Neuronal stem cell (in vitro differentiated cells): Measurements from ENCODE around the gene MCC.
"Not testable (repeated sequence)": the region's sequence is repeated elsewhere in the genome, so short reads cannot be mapped to it uniquely, and the experiment has no call there.

ENCODE experiments used
- DNase-seq: peaks from one replicate; pipeline ENCODE4 v3.0.0-alpha.2; 2013; ENCODE audit warnings: low spot score
- H2AFZ ChIP-seq: one replicate; pipeline ENCODE4 v1.6.1; 2013; ENCODE audit warnings: mild to moderate bottlenecking, low read length, inconsistent platforms
- H2AK5ac ChIP-seq: 2 replicates; pipeline ENCODE4 v1.6.1; 2013; ENCODE audit warnings: low read depth, mild to moderate bottlenecking, inconsistent platforms, low read length, moderate library complexity, mixed read lengths
- H2BK120ac ChIP-seq: 2 replicates; pipeline ENCODE4 v1.6.1; 2013; ENCODE audit warnings: low read depth, mild to moderate bottlenecking, inconsistent platforms, low read length, moderate library complexity, mixed read lengths
- H2BK12ac ChIP-seq: one replicate; pipeline ENCODE4 v1.6.1; 2013; ENCODE audit warnings: low read length, inconsistent platforms
- H2BK15ac ChIP-seq: 2 replicates; pipeline ENCODE4 v1.6.1; 2013; ENCODE audit warnings: mild to moderate bottlenecking, low read length, inconsistent platforms, mixed read lengths
- H2BK5ac ChIP-seq: one replicate; pipeline ENCODE4 v1.6.1; 2013; ENCODE audit warnings: inconsistent platforms, mild to moderate bottlenecking, low read length, moderate library complexity
- H3K14ac ChIP-seq: one replicate; pipeline ENCODE4 v1.6.1; 2013; ENCODE audit warnings: low read length, inconsistent platforms
- H3K18ac ChIP-seq: 2 replicates; pipeline ENCODE4 v1.6.1; 2013; ENCODE audit warnings: low read length, inconsistent platforms
- H3K23ac ChIP-seq: 2 replicates; pipeline ENCODE4 v1.6.1; 2013; ENCODE audit warnings: low read depth, mild to moderate bottlenecking, mixed read lengths, low read length, inconsistent platforms; ENCODE audit not compliant: poor library complexity
- H3K27ac ChIP-seq: replicated peaks from 3 replicates; pipeline ENCODE4 v1.5.1; 2013; ENCODE audit warnings: low read length, inconsistent platforms
- H3K27me3 ChIP-seq, 3 experiments: 2 replicates each; pipeline ENCODE4 v1.6.1; 2013; ENCODE audit warnings: low read length in 3 of 3, mild to moderate bottlenecking in 2 of 3, inconsistent platforms in 1 of 3, low read depth in 1 of 3, mixed read lengths in 1 of 3, moderate library complexity in 1 of 3; ENCODE audit not compliant: control insufficient read depth in 3 of 3, insufficient read depth in 3 of 3
- H3K36me3 ChIP-seq, 2 donors: replicated peaks in 1 of 2; 2 replicates each; pipeline ENCODE4 v1.6.1; 2013; ENCODE audit warnings: low read length in 2 of 2; ENCODE audit not compliant: control insufficient read depth in 2 of 2, insufficient read depth in 2 of 2
- H3K4ac ChIP-seq: 2 replicates; pipeline ENCODE4 v1.6.1; 2013; ENCODE audit warnings: inconsistent platforms, mild to moderate bottlenecking, low read length, moderate library complexity
- H3K4me1 ChIP-seq, 2 donors: 1 replicate in 1 of 2; 2 replicates in 1 of 2; pipeline ENCODE4 v1.6.1; 2013; ENCODE audit warnings: low read length in 2 of 2, low read depth in 1 of 2; ENCODE audit not compliant: control insufficient read depth in 2 of 2, insufficient read depth in 1 of 2
- H3K4me2 ChIP-seq: one replicate; pipeline ENCODE4 v1.6.1; 2013; ENCODE audit warnings: mild to moderate bottlenecking, low read length, inconsistent platforms; ENCODE audit not compliant: insufficient read depth, poor library complexity, severe bottlenecking
- H3K4me3 ChIP-seq, 2 donors: 2 replicates each; pipeline ENCODE4 v1.5.1; 2013; ENCODE audit warnings: low read length in 2 of 2, mild to moderate bottlenecking in 2 of 2, inconsistent platforms in 1 of 2, moderate library complexity in 1 of 2
- H3K79me1 ChIP-seq: one replicate; pipeline ENCODE4 v1.6.1; 2013; ENCODE audit warnings: low read depth, mild to moderate bottlenecking, inconsistent platforms, low read length, moderate library complexity
- H3K9ac ChIP-seq: one replicate; pipeline ENCODE4 v1.6.1; 2013; ENCODE audit warnings: mild to moderate bottlenecking, low read depth, low read length, inconsistent platforms; ENCODE audit not compliant: poor library complexity
- H3K9me3 ChIP-seq, 2 donors: replicated peaks in 1 of 2; 2 replicates each; pipeline versions ENCODE3 to v1.6.1; 2013; ENCODE audit warnings: low read length in 2 of 2, mild to moderate bottlenecking in 2 of 2, inconsistent platforms in 1 of 2, low read depth in 1 of 2, mixed read lengths in 1 of 2, moderate library complexity in 1 of 2; ENCODE audit not compliant: control insufficient read depth in 2 of 2, insufficient read depth in 1 of 2
- H4K8ac ChIP-seq: one replicate; pipeline ENCODE4 v1.6.1; 2013; ENCODE audit warnings: low read depth, mild to moderate bottlenecking, inconsistent platforms, low read length, moderate library complexity
- H4K91ac ChIP-seq: one replicate; pipeline ENCODE4 v1.6.1; 2013; ENCODE audit warnings: low read length, low read depth, mild to moderate bottlenecking, inconsistent platforms; ENCODE audit not compliant: poor library complexity
- WGBS, 2 donors: extraction: QIAGEN DNeasy Blood & Tissue Kit; methylation state at CpG; one replicate each; pipeline ENCODE4 v1.1.7; 2013; ENCODE audit warnings: missing lambda C conversion rate in 2 of 2, mixed read lengths in 1 of 2; ENCODE audit not compliant: insufficient read length in 2 of 2, insufficient replicate concordance in 1 of 2; ENCODE audit errors: extremely low coverage in 2 of 2; 5-methylcytosine and 5-hydroxymethylcytosine counted together

Gene MCC

DNA sequence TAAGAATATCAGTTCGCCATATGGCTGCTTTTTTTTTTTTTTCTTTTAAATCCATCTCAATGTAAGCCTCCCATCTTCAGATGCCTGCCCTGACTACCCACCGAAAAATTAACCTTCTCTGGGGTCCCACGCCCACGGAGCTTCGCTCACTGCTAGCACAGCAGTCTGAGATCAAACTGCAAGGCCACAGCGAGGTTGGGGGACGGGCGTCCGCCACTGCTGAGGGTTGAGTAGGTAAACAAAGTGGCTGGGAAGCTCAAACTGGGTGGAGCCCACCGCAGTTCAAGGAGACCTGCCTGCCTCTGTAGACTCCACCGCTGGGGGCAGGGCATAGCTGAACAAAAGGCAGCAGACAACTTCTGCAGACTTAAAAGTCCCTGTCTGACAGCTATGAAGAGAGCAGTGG lies 414.6 kb downstream of the MCC start:
- H2AK5ac ChIP-seq, H3K27me3 ChIP-seq, H3K4me2 ChIP-seq, H2AFZ ChIP-seq, H3K9me3 ChIP-seq, H4K91ac ChIP-seq, H3K4me1 ChIP-seq, H3K79me1 ChIP-seq, H3K27ac ChIP-seq, H2BK12ac ChIP-seq, H3K36me3 ChIP-seq, H3K4ac ChIP-seq, H3K23ac ChIP-seq, H2BK5ac ChIP-seq, H3K4me3 ChIP-seq, H3K14ac ChIP-seq, H2BK120ac ChIP-seq, DNase-seq, H2BK15ac ChIP-seq, H3K9ac ChIP-seq, H4K8ac ChIP-seq, H3K18ac ChIP-seq: not testable (repeated sequence)
- no CpG with 5 or more reads among the region's 11 CpGs for WGBS, 2 donors

DNA sequence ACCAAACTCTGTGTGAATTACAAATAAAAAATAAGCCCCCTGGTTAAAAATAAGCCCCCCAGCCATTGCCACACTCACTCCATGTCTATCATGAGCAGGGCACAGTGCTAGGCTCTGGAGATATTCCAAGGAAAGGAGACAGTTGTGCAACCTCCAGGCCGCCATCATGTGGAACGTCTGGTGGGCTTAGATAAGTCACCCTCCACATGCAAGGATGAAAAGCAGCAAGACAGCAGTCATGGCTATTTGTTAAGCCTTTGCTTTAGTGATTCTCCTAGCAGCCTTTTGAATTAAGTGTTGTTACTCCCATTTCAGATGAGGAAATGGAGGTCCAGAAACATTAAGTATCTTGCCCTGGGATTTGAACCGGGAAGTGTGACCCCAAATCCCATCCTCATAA lies 416.9 kb downstream of the MCC start:
- no peak overlapping the region for H3K4me2 ChIP-seq
- no CpG with 5 or more reads among the region's 3 CpGs for WGBS, 2 donors
- peaks cover 0 to 3% of the 10 kb centered on the region in 2 donors for H3K9me3 ChIP-seq
- no peak overlapping the region for H2AK5ac ChIP-seq
- H3K36me3 ChIP-seq, result no peaks in the 10 kb centered on the region
- H3K27ac ChIP-seq, result no peak overlapping the region
- no peak overlapping the region for H3K4ac ChIP-seq
- H3K23ac ChIP-seq, result no peak overlapping the region
- no peak overlapping the region for H3K9ac ChIP-seq
- no peak overlapping the region for H3K18ac ChIP-seq
- H3K4me1 ChIP-seq, result no peaks in the 10 kb centered on the region
- H2AFZ ChIP-seq, result no peak overlapping the region
- H2BK5ac ChIP-seq, result no peak overlapping the region
- H3K4me3 ChIP-seq, result no peak overlapping the region
- H4K8ac ChIP-seq, result no peak overlapping the region
- no peaks in the 10 kb centered on the region for H3K79me1 ChIP-seq
- no peak overlapping the region for H3K14ac ChIP-seq
- no peak overlapping the region for H2BK15ac ChIP-seq
- no peaks in the 10 kb centered on the region for H3K27me3 ChIP-seq
- H2BK120ac ChIP-seq, result no peak overlapping the region
- no peak overlapping the region for H2BK12ac ChIP-seq
- H4K91ac ChIP-seq, result no peak overlapping the region
- no peak for DNase-seq

DNA sequence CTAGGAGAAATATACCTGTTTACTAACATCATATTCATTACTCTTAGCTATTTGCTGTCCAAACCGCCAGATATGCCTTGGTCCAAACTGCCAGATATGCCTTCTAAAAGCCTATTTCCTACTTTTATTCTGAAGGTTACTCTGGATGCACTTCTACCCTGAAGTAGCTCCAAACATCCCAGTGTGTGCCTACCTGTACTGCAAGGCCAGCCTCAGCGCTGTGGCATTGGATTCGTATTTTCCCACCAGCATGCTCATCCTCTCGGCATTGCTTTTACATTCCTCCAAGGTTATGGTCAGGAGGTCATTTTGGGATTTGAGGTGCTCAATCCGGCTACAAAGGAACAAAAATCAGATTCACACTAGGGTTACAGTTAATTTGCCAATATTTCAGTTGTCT lies 417.4 kb downstream of the MCC start:
- H3K18ac ChIP-seq, result no peak overlapping the region
- H3K23ac ChIP-seq, result no peak overlapping the region
- no peak overlapping the region for H2BK12ac ChIP-seq
- no peak overlapping the region for H2BK120ac ChIP-seq
- H2AK5ac ChIP-seq, result no peak overlapping the region
- no CpG with 5 or more reads among the region's 5 CpGs for WGBS, 2 donors
- no peak overlapping the region for H4K91ac ChIP-seq
- H2AFZ ChIP-seq, result no peak overlapping the region
- H3K4me1 ChIP-seq, result no peaks in the 10 kb centered on the region
- no peak overlapping the region for H2BK5ac ChIP-seq
- H3K14ac ChIP-seq, result no peak overlapping the region
- H3K27ac ChIP-seq, result no peak overlapping the region
- no peak overlapping the region for H2BK15ac ChIP-seq
- H3K9me3 ChIP-seq, result peaks cover 0 to 3% of the 10 kb centered on the region in 2 donors
- no peaks in the 10 kb centered on the region for H3K79me1 ChIP-seq
- H3K27me3 ChIP-seq, result no peaks in the 10 kb centered on the region
- H3K4me3 ChIP-seq, result no peak overlapping the region
- H3K4me2 ChIP-seq, result no peak overlapping the region
- no peak overlapping the region for H3K4ac ChIP-seq
- no peak for DNase-seq
- no peak overlapping the region for H4K8ac ChIP-seq
- no peak overlapping the region for H3K9ac ChIP-seq
- H3K36me3 ChIP-seq, result no peaks in the 10 kb centered on the region

DNA sequence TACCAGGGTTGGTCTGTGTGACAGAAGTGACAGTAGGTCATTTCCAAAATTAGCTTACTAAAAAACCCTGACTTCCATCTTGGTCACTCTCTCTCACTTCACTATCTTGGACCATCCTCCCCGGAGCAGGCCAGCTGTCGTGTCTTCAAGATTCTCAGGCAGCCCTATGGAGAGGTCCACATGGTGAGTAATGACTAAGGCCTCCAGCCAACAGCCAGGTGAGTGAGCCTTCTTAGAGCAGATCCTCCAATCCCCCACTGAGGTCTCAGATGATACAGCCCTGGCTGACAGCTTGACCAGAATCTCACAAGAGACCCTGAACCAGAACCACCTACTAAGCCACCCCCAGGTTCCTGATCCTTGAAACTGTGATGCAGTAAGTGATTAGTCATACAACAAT lies 419.7 kb downstream of the MCC start:
- Histone ChIP-seq H3K23ac (no peak overlapping the region), H4K8ac (no peak overlapping the region), H2AK5ac (no peak overlapping the region), H2BK120ac (no peak overlapping the region), H3K27ac (no peak overlapping the region), H2AFZ (no peak overlapping the region), H3K4me3 (no peak overlapping the region), H3K9me3 (no peaks in the 10 kb centered on the region), H3K9ac (no peak overlapping the region), H3K14ac (no peak overlapping the region), H4K91ac (no peak overlapping the region), H2BK15ac (no peak overlapping the region), H3K4me2 (no peak overlapping the region), H3K36me3 (peaks cover 0 to 7% of the 10 kb centered on the region in 2 donors), H2BK5ac (no peak overlapping the region), H3K79me1 (no peaks in the 10 kb centered on the region), H3K27me3 (no peaks in the 10 kb centered on the region), H2BK12ac (no peak overlapping the region), H3K18ac (no peak overlapping the region), H3K4ac (no peak overlapping the region), H3K4me1 (no peaks in the 10 kb centered on the region)
- WGBS, 2 donors, result no CpG with 5 or more reads among the region's 2 CpGs
- no peak for DNase-seq
